Measurements from ENCODE around the gene DMAC2L. TPM values are rescaled to one million over a fixed set of nuclear protein-coding genes. Genes with fewer than 3 reads are reported as not detected.
"Not testable (repeated sequence)": the region's sequence is repeated elsewhere in the genome, so short reads cannot be mapped to it uniquely, and the experiment has no call there.

DMAC2L gene
- total and polyA plus RNA-seq, 5 donors from 2014 or later: 12.6 to 26.8 (median 16.7) TPM

DNA sequence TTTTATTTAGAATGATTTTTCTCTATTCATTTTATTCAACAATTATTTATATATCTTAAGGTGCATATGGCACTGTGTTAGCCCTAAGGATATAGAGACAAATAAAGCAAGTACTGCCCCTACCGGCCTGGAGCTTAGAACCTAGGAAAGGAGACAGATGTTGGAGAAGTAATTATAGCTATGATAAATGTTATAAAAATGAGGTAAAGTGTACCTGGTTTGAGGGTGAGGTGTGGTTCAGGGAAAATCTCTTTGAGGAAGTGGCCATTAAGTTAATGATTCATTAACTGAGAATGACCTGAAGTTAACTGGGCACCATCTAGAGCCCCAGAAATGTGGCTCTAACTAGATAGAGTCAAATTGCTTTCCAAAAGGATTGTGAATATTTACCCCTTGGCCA is 52.7 kb downstream of the DMAC2L start:
- H3K27ac ChIP-seq (ENCODE audit: insufficient read depth, low read length, poor library complexity, severe bottlenecking): no peak overlapping the region
- no peaks in the 10 kb centered on the region for H3K36me3 ChIP-seq (ENCODE audit: control insufficient read depth, insufficient read depth, low read length)
- Mint-ChIP-seq H3K9me3 (no peaks in the 10 kb centered on the region), H3K4me3 (no peak overlapping the region), H3K27ac (no peak overlapping the region), H3K4me1 (peaks cover 6 to 36% (median 26%) of the 10 kb centered on the region in 4 donors), H3K36me3 (no peaks in the 10 kb centered on the region), H3K27me3 (no peaks in the 10 kb centered on the region)
- ATAC-seq (ENCODE audit: low read depth in 2 of 2) (no peak), DNase-seq (no peak)
- no peak overlapping the region for H3K4me3 ChIP-seq (ENCODE audit: low read depth, low read length)
- no peaks in the 10 kb centered on the region for H3K9me3 ChIP-seq (ENCODE audit: control insufficient read depth in 2 of 2, low read length in 2 of 2)
- no peaks in the 10 kb centered on the region for H3K27me3 ChIP-seq (ENCODE audit: control insufficient read depth, insufficient read depth, low read length)
- H3K4me1 ChIP-seq (ENCODE audit: control insufficient read depth, insufficient read depth, low read length, poor library complexity, severe bottlenecking): peaks cover 12% of the 10 kb centered on the region

- H3K4me1 ChIP-seq (ENCODE audit: control insufficient read depth, insufficient read depth, low read length, poor library complexity, severe bottlenecking): peaks cover 12% of the 10 kb centered on the region
- H3K9me3 ChIP-seq (ENCODE audit: control insufficient read depth in 2 of 2, low read length in 2 of 2); DNase-seq; H3K4me3 Mint-ChIP-seq; H3K27me3 Mint-ChIP-seq; H3K36me3 Mint-ChIP-seq; H3K27ac ChIP-seq (ENCODE audit: insufficient read depth, low read length, poor library complexity, severe bottlenecking); H3K9me3 Mint-ChIP-seq; H3K36me3 ChIP-seq (ENCODE audit: control insufficient read depth, insufficient read depth, low read length); H3K27me3 ChIP-seq (ENCODE audit: control insufficient read depth, insufficient read depth, low read length); ATAC-seq (ENCODE audit: low read depth in 2 of 2); H3K4me3 ChIP-seq (ENCODE audit: low read depth, low read length): not testable (repeated sequence)
- H3K27ac Mint-ChIP-seq: peak overlapping the region; percentile 16 to 80 (median 48)
- H3K4me1 Mint-ChIP-seq: peaks cover 6 to 32% (median 22%) of the 10 kb centered on the region in 4 donors
Observed at GRCh38 chr14:50365572-50365971, 53.4 kb downstream of the DMAC2L start.

GRCh38 chr14:50366115-50366514 is 54.0 kb downstream of the DMAC2L start:
- no peak for ATAC-seq (ENCODE audit: low read depth in 2 of 2)
- no peaks in the 10 kb centered on the region for H3K36me3 ChIP-seq (ENCODE audit: control insufficient read depth, insufficient read depth, low read length)
- Mint-ChIP-seq H3K36me3 (no peaks in the 10 kb centered on the region), H3K27ac (peak overlapping the region; percentile 1 to 80 (median 16)), H3K4me3 (peak overlapping the region in 1 of 4 donors; percentile 5), H3K9me3 (peaks cover 0 to 2% (median 0%) of the 10 kb centered on the region in 7 donors), H3K27me3 (no peaks in the 10 kb centered on the region), H3K4me1 (peaks cover 6 to 29% (median 19%) of the 10 kb centered on the region in 4 donors)
- H3K4me1 ChIP-seq (ENCODE audit: control insufficient read depth, insufficient read depth, low read length, poor library complexity, severe bottlenecking): peaks cover 12% of the 10 kb centered on the region
- no peaks in the 10 kb centered on the region for H3K9me3 ChIP-seq (ENCODE audit: control insufficient read depth in 2 of 2, low read length in 2 of 2)
- H3K27ac ChIP-seq (ENCODE audit: insufficient read depth, low read length, poor library complexity, severe bottlenecking): no peak overlapping the region
- H3K27me3 ChIP-seq (ENCODE audit: control insufficient read depth, insufficient read depth, low read length): no peaks in the 10 kb centered on the region
- no peak overlapping the region for H3K4me3 ChIP-seq (ENCODE audit: low read depth, low read length)
- no peak for DNase-seq

DNA sequence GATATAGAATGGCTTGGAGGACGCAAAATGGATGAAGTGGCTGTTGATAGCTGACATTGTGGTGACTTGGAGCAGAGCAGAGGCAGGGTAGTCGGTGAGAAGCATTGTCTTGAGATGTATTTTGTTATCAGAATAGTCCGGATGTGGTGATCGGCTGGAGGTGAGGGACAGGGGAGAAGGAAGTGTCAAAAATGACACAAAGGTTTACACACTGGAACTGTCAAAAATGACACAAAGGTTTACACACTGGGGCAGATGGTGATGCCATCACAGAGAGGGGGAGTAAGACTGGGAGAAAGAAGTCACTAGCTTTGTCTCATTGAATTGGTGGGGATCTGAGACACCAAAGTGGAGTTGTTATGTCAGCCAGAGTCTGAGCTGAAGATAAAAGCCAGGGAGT is 54.5 kb downstream of the DMAC2L start:
- H3K4me3 ChIP-seq (ENCODE audit: low read depth, low read length): no peak overlapping the region
- no peaks in the 10 kb centered on the region for H3K27me3 ChIP-seq (ENCODE audit: control insufficient read depth, insufficient read depth, low read length)
- H3K36me3 Mint-ChIP-seq: no peaks in the 10 kb centered on the region
- H3K27me3 Mint-ChIP-seq: no peaks in the 10 kb centered on the region
- no peaks in the 10 kb centered on the region for H3K36me3 ChIP-seq (ENCODE audit: control insufficient read depth, insufficient read depth, low read length)
- H3K4me3 Mint-ChIP-seq: peak overlapping the region in 1 of 4 donors; percentile 5
- peaks cover 0 to 2% (median 0%) of the 10 kb centered on the region in 7 donors for H3K9me3 Mint-ChIP-seq
- peak overlapping the region; percentile 1 to 87 (median 16) for H3K27ac Mint-ChIP-seq
- no peak for ATAC-seq (ENCODE audit: low read depth in 2 of 2)
- no peak overlapping the region for H3K27ac ChIP-seq (ENCODE audit: insufficient read depth, low read length, poor library complexity, severe bottlenecking)
- peaks cover 6 to 25% (median 19%) of the 10 kb centered on the region in 4 donors for H3K4me1 Mint-ChIP-seq
- peaks cover 12% of the 10 kb centered on the region for H3K4me1 ChIP-seq (ENCODE audit: control insufficient read depth, insufficient read depth, low read length, poor library complexity, severe bottlenecking)
- no peak for DNase-seq
- H3K9me3 ChIP-seq (ENCODE audit: control insufficient read depth in 2 of 2, low read length in 2 of 2): no peaks in the 10 kb centered on the region

DNA sequence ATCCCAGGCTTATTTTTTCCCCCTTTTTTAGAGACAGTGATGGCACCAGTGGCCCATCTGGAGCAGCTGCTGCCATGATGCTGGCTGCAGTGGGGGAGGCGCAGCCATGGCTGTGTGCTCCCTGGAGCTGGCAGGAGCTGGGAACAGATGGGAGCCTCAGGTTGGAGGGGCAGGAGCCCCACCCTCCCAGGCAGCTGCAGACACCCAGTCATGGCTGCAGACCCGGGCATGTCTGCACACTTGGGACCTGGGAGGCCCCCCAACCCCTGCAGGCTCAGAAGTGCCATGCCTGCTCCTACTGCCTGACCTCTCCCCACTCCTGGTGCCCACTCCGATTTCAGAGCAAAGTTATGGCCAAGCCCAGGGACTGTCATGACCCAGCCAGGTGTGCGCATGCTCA is 59.4 kb downstream of the DMAC2L start:
- no peaks in the 10 kb centered on the region for H3K9me3 ChIP-seq (ENCODE audit: control insufficient read depth in 2 of 2, low read length in 2 of 2)
- H3K36me3 ChIP-seq (ENCODE audit: control insufficient read depth, insufficient read depth, low read length): no peaks in the 10 kb centered on the region
- no peaks in the 10 kb centered on the region for H3K4me1 ChIP-seq (ENCODE audit: control insufficient read depth, insufficient read depth, low read length, poor library complexity, severe bottlenecking)
- Mint-ChIP-seq H3K27ac (peak overlapping the region in 1 of 3 donors; percentile 38), H3K9me3 (peaks cover 0 to 2% (median 0%) of the 10 kb centered on the region in 7 donors), H3K4me3 (no peak overlapping the region), H3K27me3 (no peaks in the 10 kb centered on the region), H3K4me1 (peaks cover 0 to 4% (median 1%) of the 10 kb centered on the region in 4 donors), H3K36me3 (no peaks in the 10 kb centered on the region)
- DNase-seq (no peak), ATAC-seq (ENCODE audit: low read depth in 2 of 2) (no peak)
- H3K27ac ChIP-seq (ENCODE audit: insufficient read depth, low read length, poor library complexity, severe bottlenecking): no peak overlapping the region
- no peaks in the 10 kb centered on the region for H3K27me3 ChIP-seq (ENCODE audit: control insufficient read depth, insufficient read depth, low read length)
- H3K4me3 ChIP-seq (ENCODE audit: low read depth, low read length): no peak overlapping the region

DNA sequence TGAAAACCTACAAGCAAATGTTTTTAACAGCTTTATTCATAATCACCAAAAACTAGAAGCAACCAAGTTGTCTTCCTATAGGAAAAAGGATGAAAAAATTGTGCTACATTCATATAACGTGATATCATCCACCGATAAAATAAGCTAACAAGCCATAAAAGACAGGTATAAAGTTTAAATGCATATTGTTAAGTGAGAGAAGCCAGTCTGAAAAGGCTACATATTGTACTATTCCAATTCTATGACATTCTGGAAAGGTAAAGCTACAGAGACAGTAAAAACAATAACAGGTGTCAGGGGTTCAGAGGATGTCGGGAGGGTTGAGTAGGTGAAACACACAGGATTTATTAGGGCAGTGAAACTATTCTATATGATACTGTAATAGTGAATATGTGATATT is 61.8 kb downstream of the DMAC2L start:
- Histone ChIP-seq H3K4me3 (ENCODE audit: low read depth, low read length) (no peak overlapping the region), H3K4me1 (ENCODE audit: control insufficient read depth, insufficient read depth, low read length, poor library complexity, severe bottlenecking) (no peaks in the 10 kb centered on the region), H3K27ac (ENCODE audit: insufficient read depth, low read length, poor library complexity, severe bottlenecking) (no peak overlapping the region), H3K36me3 (ENCODE audit: control insufficient read depth, insufficient read depth, low read length) (no peaks in the 10 kb centered on the region), H3K9me3 (ENCODE audit: control insufficient read depth in 2 of 2, low read length in 2 of 2) (no peaks in the 10 kb centered on the region), H3K27me3 (ENCODE audit: control insufficient read depth, insufficient read depth, low read length) (no peaks in the 10 kb centered on the region)
- DNase-seq (no peak), ATAC-seq (ENCODE audit: low read depth in 2 of 2) (no peak)
- H3K27ac Mint-ChIP-seq: no peak overlapping the region
- H3K4me1 Mint-ChIP-seq: no peaks in the 10 kb centered on the region
- H3K27me3 Mint-ChIP-seq: no peaks in the 10 kb centered on the region
- no peaks in the 10 kb centered on the region for H3K36me3 Mint-ChIP-seq
- H3K4me3 Mint-ChIP-seq: no peak overlapping the region
- peaks cover 0 to 2% (median 0%) of the 10 kb centered on the region in 7 donors for H3K9me3 Mint-ChIP-seq

- Mint-ChIP-seq H3K27ac (no peak overlapping the region), H3K4me3 (no peak overlapping the region), H3K27me3 (no peaks in the 10 kb centered on the region), H3K4me1 (no peaks in the 10 kb centered on the region), H3K9me3 (peaks cover 0 to 1% (median 0%) of the 10 kb centered on the region in 7 donors), H3K36me3 (no peaks in the 10 kb centered on the region)
- no peaks in the 10 kb centered on the region for H3K27me3 ChIP-seq (ENCODE audit: control insufficient read depth, insufficient read depth, low read length)
- no peak overlapping the region for H3K4me3 ChIP-seq (ENCODE audit: low read depth, low read length)
- ATAC-seq (ENCODE audit: low read depth in 2 of 2) (no peak), DNase-seq (no peak)
- no peak overlapping the region for H3K27ac ChIP-seq (ENCODE audit: insufficient read depth, low read length, poor library complexity, severe bottlenecking)
- no peaks in the 10 kb centered on the region for H3K9me3 ChIP-seq (ENCODE audit: control insufficient read depth in 2 of 2, low read length in 2 of 2)
- H3K36me3 ChIP-seq (ENCODE audit: control insufficient read depth, insufficient read depth, low read length): no peaks in the 10 kb centered on the region
- no peaks in the 10 kb centered on the region for H3K4me1 ChIP-seq (ENCODE audit: control insufficient read depth, insufficient read depth, low read length, poor library complexity, severe bottlenecking)
Observed at GRCh38 chr14:50375760-50376159, 63.6 kb downstream of the DMAC2L start.
